ENCODE data around the gene SLCO2B1.

SLCO2B1 gene

DNA sequence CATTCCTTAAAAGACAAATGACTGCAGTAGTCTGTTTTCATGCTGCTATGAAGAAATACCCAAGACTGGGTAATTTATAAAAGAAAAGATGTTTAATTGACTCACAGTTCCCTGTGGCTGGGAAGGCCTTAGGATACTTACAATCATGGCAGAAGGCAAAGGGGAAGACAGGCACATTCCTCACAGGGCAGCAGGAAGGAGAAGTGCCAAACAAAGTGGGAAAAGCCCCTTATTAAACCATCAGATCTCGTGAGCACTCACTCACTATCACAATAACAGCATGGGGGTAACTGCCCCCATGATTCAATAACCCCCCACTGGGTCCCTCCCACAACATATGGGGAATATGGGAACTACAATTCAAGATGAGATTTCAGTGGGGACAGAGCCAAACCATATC, 37.9 kb upstream of the SLCO2B1 start:
- Histone ChIP-seq H3K36me3 (ENCODE audit: insufficient read depth, low read length) (no peaks in the 10 kb centered on the region), H3K9ac (ENCODE audit: low read depth, low read length) (no peak overlapping the region), H3K27me3 (ENCODE audit: insufficient read depth, low read length, poor library complexity) (no peaks in the 10 kb centered on the region), H3K4me1 (ENCODE audit: insufficient read depth, low read length) (no peaks in the 10 kb centered on the region), H3K9me3 (ENCODE audit: insufficient read depth, low read length, severe bottlenecking) (no peaks in the 10 kb centered on the region), H2AFZ (ENCODE audit: low read depth, low read length) (no peak overlapping the region), H3K4me3 (ENCODE audit: low read depth in 1 of 2, low read length in 2 of 2) (no peak overlapping the region), H3K27ac (ENCODE audit: low read length) (no peak overlapping the region), H3K4me2 (ENCODE audit: insufficient read depth, low read length) (no peak overlapping the region), H4K20me1 (ENCODE audit: insufficient read depth, low read length) (no peaks in the 10 kb centered on the region), H3K79me2 (ENCODE audit: insufficient read depth, low read length) (no peaks in the 10 kb centered on the region)
- DNase-seq (no peak), ATAC-seq (ENCODE audit: insufficient read depth, low read depth) (no peak)
- TF ChIP-seq, protein P1, sequence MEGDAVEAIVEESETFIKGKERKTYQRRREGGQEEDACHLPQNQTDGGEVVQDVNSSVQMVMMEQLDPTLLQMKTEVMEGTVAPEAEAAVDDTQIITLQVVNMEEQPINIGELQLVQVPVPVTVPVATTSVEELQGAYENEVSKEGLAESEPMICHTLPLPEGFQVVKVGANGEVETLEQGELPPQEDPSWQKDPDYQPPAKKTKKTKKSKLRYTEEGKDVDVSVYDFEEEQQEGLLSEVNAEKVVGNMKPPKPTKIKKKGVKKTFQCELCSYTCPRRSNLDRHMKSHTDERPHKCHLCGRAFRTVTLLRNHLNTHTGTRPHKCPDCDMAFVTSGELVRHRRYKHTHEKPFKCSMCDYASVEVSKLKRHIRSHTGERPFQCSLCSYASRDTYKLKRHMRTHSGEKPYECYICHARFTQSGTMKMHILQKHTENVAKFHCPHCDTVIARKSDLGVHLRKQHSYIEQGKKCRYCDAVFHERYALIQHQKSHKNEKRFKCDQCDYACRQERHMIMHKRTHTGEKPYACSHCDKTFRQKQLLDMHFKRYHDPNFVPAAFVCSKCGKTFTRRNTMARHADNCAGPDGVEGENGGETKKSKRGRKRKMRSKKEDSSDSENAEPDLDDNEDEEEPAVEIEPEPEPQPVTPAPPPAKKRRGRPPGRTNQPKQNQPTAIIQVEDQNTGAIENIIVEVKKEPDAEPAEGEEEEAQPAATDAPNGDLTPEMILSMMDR (IDR thresholded peaks at IDR 0.05; ENCODE audit: borderline replicate concordance, extremely low read depth, low read length, poor library complexity, severe bottlenecking), result no peak
- TF ChIP-seq EZH2 (IDR thresholded peaks at IDR 0.05; ENCODE audit: borderline replicate concordance, low read depth, low read length, severe bottlenecking), result no peak

DNA sequence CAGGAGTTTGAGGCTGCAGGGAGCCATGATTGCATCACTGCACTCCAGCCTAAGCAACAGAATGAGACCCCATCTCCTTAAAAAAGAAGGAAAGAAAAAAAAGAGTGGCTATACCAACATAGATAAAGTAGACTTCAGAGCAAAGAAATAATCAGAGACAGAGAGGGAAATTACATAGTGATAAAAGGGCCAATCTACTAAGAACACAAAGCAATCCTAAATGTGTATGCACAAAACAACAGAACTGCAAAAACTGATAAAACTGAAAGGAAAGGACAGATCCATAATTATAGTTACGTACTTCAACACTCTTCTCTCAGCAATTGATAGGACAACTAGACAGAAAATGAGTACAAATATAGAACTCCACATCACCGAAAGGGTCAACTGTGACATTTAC, 36.4 kb upstream of the SLCO2B1 start:
- H3K9me3 ChIP-seq (ENCODE audit: insufficient read depth, low read length, severe bottlenecking), result peaks cover 2% of the 10 kb centered on the region
- H3K4me2 ChIP-seq (ENCODE audit: insufficient read depth, low read length), result no peak overlapping the region
- H3K79me2 ChIP-seq (ENCODE audit: insufficient read depth, low read length), result no peaks in the 10 kb centered on the region
- H3K4me1 ChIP-seq (ENCODE audit: insufficient read depth, low read length), result no peaks in the 10 kb centered on the region
- TF ChIP-seq, protein P1 (IDR thresholded peaks at IDR 0.05; ENCODE audit: borderline replicate concordance, extremely low read depth, low read length, poor library complexity, severe bottlenecking), result no peak
- no peak for TF ChIP-seq EZH2 (IDR thresholded peaks at IDR 0.05; ENCODE audit: borderline replicate concordance, low read depth, low read length, severe bottlenecking)
- no peaks in the 10 kb centered on the region for H3K27me3 ChIP-seq (ENCODE audit: insufficient read depth, low read length, poor library complexity)
- DNase-seq (no peak), ATAC-seq (ENCODE audit: insufficient read depth, low read depth) (no peak)
- no peaks in the 10 kb centered on the region for H4K20me1 ChIP-seq (ENCODE audit: insufficient read depth, low read length)
- H3K4me3 ChIP-seq (ENCODE audit: low read depth in 1 of 2, low read length in 2 of 2), result no peak overlapping the region
- H3K27ac ChIP-seq (ENCODE audit: low read length), result no peak overlapping the region
- H3K9ac ChIP-seq (ENCODE audit: low read depth, low read length), result no peak overlapping the region
- no peak overlapping the region for H2AFZ ChIP-seq (ENCODE audit: low read depth, low read length)
- no peaks in the 10 kb centered on the region for H3K36me3 ChIP-seq (ENCODE audit: insufficient read depth, low read length)

DNA sequence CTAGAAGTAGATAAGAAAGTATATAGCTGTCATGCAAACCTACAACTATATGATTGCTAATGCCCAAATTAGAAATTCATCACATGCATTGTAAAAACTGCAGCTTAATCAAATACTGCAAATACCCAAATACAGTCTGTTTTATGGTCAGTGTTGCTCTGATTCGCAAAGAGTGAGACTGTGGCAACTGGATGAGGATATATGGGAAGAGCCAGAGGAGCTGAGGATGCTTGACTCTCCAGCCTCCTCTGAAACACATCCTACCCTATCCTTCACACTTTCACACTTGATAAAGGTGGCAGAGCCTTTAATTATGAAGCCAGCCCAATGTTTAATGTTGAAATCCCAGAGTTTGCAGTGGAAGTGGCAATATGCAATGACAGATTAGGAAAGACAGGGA, 32.3 kb upstream of the SLCO2B1 start:
- Histone ChIP-seq H3K9me3 (ENCODE audit: insufficient read depth, low read length, severe bottlenecking) (peaks cover 2% of the 10 kb centered on the region), H2AFZ (ENCODE audit: low read depth, low read length) (no peak overlapping the region), H3K9ac (ENCODE audit: low read depth, low read length) (no peak overlapping the region), H3K4me1 (ENCODE audit: insufficient read depth, low read length) (no peaks in the 10 kb centered on the region), H3K27ac (ENCODE audit: low read length) (no peak overlapping the region), H3K4me3 (ENCODE audit: low read depth in 1 of 2, low read length in 2 of 2) (no peak overlapping the region), H3K36me3 (ENCODE audit: insufficient read depth, low read length) (no peaks in the 10 kb centered on the region), H3K4me2 (ENCODE audit: insufficient read depth, low read length) (no peak overlapping the region), H3K79me2 (ENCODE audit: insufficient read depth, low read length) (no peaks in the 10 kb centered on the region), H4K20me1 (ENCODE audit: insufficient read depth, low read length) (no peaks in the 10 kb centered on the region), H3K27me3 (ENCODE audit: insufficient read depth, low read length, poor library complexity) (no peaks in the 10 kb centered on the region)
- DNase-seq (no peak), ATAC-seq (ENCODE audit: insufficient read depth, low read depth) (no peak)
- no peak for TF ChIP-seq EZH2 (IDR thresholded peaks at IDR 0.05; ENCODE audit: borderline replicate concordance, low read depth, low read length, severe bottlenecking)
- TF ChIP-seq, protein P1 (IDR thresholded peaks at IDR 0.05; ENCODE audit: borderline replicate concordance, extremely low read depth, low read length, poor library complexity, severe bottlenecking), result no peak

DNA sequence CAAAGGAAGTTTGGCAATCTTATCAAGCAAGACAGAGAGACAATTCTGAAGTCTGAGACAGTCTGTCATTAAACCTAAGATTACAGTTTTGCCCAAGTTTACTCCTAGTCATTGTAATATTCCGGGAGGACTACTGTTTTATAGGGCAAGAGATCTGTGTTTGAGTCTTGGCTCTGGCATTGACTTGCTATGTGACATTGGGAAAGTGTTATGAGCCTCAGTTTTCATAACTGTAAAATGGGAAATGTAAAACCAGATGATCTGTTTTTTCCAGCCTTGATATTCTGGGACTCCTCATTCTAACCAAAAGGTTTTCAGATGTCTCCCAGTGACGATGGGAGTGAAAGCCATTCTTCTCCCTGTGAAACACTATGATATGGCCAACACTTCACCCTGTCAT, 24.3 kb upstream of the SLCO2B1 start:
- no peaks in the 10 kb centered on the region for H3K4me1 ChIP-seq (ENCODE audit: insufficient read depth, low read length)
- TF ChIP-seq, protein P1 (IDR thresholded peaks at IDR 0.05; ENCODE audit: borderline replicate concordance, extremely low read depth, low read length, poor library complexity, severe bottlenecking), result no peak
- no peak for TF ChIP-seq EZH2 (IDR thresholded peaks at IDR 0.05; ENCODE audit: borderline replicate concordance, low read depth, low read length, severe bottlenecking)

More for the DNA sequence above, 24.3 kb upstream of the SLCO2B1 start:
- Histone ChIP-seq H3K9me3 (ENCODE audit: insufficient read depth, low read length, severe bottlenecking) (no peaks in the 10 kb centered on the region), H3K9ac (ENCODE audit: low read depth, low read length) (no peak overlapping the region), H3K79me2 (ENCODE audit: insufficient read depth, low read length) (no peaks in the 10 kb centered on the region), H3K27ac (ENCODE audit: low read length) (no peak overlapping the region), H4K20me1 (ENCODE audit: insufficient read depth, low read length) (no peaks in the 10 kb centered on the region), H2AFZ (ENCODE audit: low read depth, low read length) (no peak overlapping the region), H3K27me3 (ENCODE audit: insufficient read depth, low read length, poor library complexity) (no peaks in the 10 kb centered on the region), H3K36me3 (ENCODE audit: insufficient read depth, low read length) (no peaks in the 10 kb centered on the region), H3K4me3 (ENCODE audit: low read depth in 1 of 2, low read length in 2 of 2) (no peak overlapping the region), H3K4me2 (ENCODE audit: insufficient read depth, low read length) (no peak overlapping the region)
- no peak for DNase-seq
- no peak for ATAC-seq (ENCODE audit: insufficient read depth, low read depth)
